GM18858 (cell line): ENCODE results near the gene GABBR2.

Source experiments
- ATAC-seq: cut with Tn5 transposase; IDR thresholded peaks from one replicate; pipeline ENCODE4 v1.9.1; 2021; ENCODE audit not compliant: unreplicated experiment

Gene GABBR2

GRCh38 chr9:98378794-98379193, 329.9 kb downstream of the GABBR2 start:
- no peak for ATAC-seq

- ATAC-seq, result no peak
Observed at GRCh38 chr9:98378206-98378780, 330.4 kb downstream of the GABBR2 start.

- ATAC-seq, result no peak
Observed at GRCh38 chr9:98375138-98375726, 333.5 kb downstream of the GABBR2 start.

GRCh38 chr9:98374385-98375051, 334.2 kb downstream of the GABBR2 start:
- no peak for ATAC-seq

DNA sequence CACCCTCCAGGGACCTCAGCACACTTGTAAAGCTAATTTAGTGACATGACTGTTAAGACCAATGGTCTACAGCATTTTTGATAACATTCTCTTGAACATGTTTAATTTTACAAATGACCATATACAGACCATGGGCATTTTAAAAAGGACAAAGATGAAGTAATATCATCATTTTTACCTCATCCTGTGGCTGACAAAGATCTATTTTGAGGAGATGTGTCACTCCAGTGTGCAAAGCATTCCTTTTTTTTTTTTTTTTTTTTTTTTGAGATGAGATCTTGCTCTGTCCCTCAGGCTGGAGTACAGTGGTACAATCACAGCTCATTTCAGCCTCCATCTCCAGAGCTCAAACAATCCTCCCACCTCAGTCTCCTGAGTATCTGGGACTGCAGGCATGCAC, 335.1 kb downstream of the GABBR2 start:
- no peak for ATAC-seq

DNA sequence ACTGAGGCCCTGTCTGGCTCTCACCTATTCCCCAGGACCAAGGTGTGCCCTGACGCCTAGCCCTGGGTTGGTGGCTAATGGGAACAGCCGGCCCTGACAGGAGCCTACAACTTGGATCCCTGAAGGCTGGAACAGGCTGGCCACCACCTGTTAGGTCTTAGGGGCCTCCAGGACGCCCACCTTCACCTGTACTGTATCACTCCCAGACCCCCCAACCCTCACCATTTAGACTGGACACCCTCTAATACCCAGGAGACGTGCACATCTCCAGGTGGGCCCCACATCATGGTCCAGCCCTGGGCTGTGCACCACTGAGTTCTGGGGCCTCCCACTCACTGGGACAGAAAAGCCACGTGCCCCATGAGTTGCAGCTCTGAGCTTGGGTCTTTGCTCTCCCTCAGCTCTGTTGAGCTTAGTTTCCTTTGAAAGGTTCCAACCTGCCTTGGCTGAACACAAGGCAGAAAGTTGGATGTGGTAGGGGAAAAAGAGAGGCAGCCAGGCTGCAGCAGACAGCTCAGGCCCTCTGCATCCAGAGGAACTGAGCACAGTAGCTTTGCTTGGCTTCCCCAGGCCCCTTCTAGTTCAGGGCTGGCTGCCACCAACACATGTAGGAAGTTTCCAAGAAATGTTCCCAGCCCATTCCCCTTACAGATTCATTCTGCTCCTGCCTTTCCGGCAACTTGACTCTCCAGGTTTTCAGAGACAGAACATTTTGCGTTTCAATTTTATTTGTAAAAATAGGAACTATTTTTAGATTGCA, 336.5 kb downstream of the GABBR2 start:
- ATAC-seq, result no peak

- no peak for ATAC-seq
Observed at GRCh38 chr9:98370976-98371315, 337.8 kb downstream of the GABBR2 start.

DNA sequence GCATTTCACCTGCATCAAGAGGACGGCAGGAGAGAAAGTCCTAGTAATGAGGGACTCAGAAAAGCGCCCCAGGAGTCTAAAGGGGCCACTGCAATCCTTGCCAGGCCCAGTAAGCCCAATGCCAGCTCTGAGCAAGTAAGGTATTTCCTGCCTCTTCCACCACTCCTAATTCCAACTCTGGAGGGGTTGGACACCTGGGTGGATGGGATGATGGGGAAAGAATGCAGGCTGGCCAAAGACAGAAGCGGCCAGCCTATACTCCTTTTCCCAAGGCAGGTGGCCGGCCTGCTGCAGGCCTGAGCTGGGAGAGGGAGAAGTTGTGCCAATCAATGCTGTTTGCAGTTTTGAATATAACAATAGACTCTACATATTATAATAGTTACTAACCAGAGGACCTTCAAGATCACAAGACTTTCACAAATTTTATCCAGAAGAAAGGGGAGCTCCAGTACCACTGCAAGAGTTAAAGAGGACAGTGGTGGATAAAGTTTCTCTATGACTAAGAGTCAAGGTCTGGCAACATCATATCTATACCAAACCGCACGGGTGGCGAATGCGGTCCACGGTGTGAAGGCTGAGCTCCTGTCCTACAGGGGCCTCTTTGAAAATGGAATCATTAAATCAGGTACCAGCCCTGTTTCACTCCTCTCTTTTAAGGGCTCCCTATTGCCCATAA, 338.3 kb downstream of the GABBR2 start:
- ATAC-seq, result no peak

DNA sequence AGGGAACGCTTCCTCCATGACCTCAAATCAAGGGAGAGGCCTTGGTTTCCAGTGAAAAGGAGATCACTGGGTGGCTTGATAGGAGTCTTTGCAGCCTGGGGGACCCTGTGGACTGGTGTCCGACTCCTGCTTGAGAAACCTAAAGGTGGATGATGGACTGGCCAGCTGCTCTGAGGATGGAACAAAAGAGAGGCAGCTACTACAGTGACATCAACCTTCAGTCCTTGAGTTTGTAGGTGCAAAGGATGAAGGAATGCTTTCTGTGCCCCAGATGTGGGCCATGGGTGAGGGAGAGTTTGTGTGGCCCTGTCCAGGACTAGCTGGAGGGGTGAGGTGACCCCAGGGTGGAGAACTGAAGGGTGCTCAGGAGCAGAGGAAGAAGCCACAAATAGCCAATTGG, 338.8 kb downstream of the GABBR2 start:
- ATAC-seq, result no peak

- no peak for ATAC-seq
Observed at GRCh38 chr9:98369471-98369870, 339.3 kb downstream of the GABBR2 start.

GRCh38 chr9:98369066-98369425, 339.7 kb downstream of the GABBR2 start:
- ATAC-seq, result no peak

DNA sequence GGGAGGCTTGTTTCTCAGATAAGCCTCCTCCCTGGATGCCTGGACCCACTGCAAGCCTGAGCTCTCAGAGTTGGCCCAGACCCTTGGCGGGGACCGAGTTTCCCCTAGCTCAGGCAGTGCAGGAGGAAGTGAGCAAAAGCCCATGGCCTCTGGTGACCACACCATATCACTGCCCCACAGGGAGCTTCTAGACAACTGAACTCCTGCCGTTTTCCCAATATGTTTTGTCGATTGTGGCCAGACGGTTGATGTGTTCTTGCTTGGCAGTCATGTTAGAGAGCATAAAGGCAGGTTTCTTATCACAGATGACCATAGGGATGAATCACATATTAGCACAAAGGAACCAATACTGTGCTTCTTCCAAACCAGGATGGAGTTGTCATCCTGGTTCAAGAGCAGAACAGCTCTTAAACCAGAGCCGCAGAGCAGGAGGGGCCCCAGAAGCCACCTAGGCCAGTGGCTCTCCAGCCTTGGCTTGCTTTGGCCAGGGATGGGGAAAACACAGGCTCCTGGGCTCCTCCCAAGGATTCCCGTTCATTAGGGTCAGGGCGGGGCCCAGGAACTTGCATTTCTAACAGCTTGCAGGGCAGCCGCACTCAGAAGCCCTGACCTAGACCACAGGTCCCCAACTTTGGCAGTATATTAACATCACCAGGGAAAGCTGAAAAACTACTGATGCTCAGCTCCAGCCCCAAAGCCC, 340.2 kb downstream of the GABBR2 start:
- no peak for ATAC-seq

GRCh38 chr9:98367923-98368322, 340.8 kb downstream of the GABBR2 start:
- no peak for ATAC-seq

GRCh38 chr9:98367371-98367900, 341.3 kb downstream of the GABBR2 start:
- ATAC-seq, result no peak

DNA sequence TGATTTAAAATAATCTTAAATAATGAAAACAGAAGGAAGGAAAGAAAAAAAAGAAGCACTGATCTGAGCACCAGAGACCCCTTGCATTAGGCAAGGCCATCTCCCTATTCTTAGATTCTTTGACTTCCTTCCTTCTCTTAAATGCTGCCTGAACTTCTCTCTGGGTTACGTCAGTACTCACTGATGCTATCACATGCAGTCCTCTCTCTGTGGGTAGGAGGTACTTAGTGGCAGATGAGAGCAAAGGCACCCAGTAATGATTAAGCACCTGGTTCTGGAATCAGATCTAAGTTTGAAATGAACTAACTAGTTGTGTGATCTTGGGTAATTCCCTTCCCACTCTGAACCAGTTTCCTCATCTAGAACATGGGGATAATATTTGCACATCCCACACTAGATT, 343.0 kb downstream of the GABBR2 start:
- no peak for ATAC-seq

DNA sequence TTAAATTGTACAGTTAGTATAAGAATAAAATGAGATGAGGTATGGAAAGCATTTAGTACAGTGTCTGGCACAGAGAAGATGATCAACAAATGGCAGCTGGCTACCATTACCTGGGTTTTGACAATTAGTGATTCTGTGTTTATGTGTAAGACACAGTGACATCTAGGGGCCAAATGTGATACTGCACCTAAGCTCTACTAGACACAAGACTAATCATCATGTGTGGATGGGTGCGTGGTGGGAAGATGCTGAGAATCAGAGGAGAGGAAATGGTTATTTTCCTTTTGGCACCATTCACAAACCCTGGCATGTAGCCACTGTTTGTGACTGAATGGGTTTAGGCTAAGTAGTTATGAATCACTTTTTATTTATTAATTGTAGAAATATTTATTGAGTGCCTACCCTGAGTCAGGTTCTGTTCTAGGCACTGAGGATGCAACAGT, 343.5 kb downstream of the GABBR2 start:
- ATAC-seq, result no peak

- no peak for ATAC-seq
Observed at GRCh38 chr9:98364086-98364485, 344.6 kb downstream of the GABBR2 start.

DNA sequence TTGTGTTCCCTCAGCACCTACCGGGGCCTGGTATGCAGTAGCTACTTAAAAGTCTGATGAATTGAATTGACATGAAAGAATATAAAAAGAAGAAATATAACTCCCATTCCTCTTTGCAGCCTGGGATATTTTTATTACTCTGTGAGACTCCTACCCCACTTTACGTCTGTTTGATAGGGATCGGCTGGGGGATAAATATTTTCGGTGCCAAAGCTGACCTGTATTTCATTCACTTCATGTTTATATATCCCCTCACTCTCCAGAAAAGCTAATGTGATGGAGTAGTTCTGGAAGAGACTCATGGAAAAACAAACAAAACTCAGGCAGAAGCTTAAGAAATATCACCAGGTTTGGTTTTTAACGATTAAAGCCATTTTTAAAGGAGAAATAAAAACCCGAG, 345.1 kb downstream of the GABBR2 start:
- ATAC-seq, result no peak

- no peak for ATAC-seq
Observed at GRCh38 chr9:98362624-98363252, 346.0 kb downstream of the GABBR2 start.

DNA sequence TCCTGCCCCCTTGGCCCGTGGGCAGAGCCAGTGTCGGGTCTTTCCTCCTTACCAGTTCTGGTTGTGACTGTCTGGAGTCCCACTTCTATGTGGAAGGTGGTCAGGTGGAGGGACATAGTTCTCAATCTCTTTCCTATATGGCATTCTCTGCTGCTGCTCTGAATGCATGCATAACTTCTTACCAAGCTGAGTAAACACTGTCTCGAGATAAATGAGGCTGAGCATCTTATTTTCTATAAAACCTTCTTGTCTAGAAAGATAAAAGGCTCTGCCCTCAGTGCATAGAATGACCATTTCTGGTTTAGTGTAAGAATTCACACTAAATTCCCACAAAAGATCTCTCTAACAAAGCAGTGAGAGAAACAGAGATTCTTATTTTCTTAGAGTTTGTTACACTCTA, 347.1 kb downstream of the GABBR2 start:
- ATAC-seq, result no peak
